GM12874 (cell line): ENCODE measurements around the gene PAPPA2.

Experiments
- TF ChIP-seq, protein P1 (sequence below): IDR thresholded peaks from 2 replicates; pipeline ENCODE4 v1.5.1; 2011; ENCODE audit warnings: low read depth, mild to moderate bottlenecking, control low read depth, low read length, moderate library complexity; ENCODE audit not compliant: insufficient read depth

The PAPPA2 gene

GRCh38 chr1:176471338-176472121 lies 8.6 kb downstream of the PAPPA2 start:
- TF ChIP-seq, protein P1, sequence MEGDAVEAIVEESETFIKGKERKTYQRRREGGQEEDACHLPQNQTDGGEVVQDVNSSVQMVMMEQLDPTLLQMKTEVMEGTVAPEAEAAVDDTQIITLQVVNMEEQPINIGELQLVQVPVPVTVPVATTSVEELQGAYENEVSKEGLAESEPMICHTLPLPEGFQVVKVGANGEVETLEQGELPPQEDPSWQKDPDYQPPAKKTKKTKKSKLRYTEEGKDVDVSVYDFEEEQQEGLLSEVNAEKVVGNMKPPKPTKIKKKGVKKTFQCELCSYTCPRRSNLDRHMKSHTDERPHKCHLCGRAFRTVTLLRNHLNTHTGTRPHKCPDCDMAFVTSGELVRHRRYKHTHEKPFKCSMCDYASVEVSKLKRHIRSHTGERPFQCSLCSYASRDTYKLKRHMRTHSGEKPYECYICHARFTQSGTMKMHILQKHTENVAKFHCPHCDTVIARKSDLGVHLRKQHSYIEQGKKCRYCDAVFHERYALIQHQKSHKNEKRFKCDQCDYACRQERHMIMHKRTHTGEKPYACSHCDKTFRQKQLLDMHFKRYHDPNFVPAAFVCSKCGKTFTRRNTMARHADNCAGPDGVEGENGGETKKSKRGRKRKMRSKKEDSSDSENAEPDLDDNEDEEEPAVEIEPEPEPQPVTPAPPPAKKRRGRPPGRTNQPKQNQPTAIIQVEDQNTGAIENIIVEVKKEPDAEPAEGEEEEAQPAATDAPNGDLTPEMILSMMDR = no peak

GRCh38 chr1:176479971-176480370 lies 17.0 kb downstream of the PAPPA2 start:
- TF ChIP-seq, protein P1 = no peak

GRCh38 chr1:176480750-176481149 lies 17.8 kb downstream of the PAPPA2 start:
- TF ChIP-seq, protein P1 = no peak

GRCh38 chr1:176485083-176485482 lies 22.1 kb downstream of the PAPPA2 start:
- TF ChIP-seq, protein P1 = no peak

DNA sequence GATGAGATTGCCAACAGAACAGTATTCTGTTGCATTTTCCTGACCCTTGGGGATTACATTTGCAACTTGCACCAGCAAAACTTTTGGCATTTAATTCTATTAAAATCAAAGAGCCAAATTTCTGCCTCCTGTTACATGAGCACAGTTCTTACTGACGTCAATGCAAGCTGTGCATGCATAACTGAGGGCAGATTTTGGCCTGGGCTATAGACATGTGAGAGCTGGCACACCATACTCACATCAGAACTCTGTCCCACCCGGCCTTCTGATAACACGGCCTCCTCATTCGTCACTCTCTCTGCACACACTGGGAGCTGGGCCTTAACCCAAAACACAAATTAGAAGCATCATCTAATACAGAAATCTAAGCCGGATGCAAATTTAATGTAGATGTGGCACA lies 31.5 kb downstream of the PAPPA2 start:
- TF ChIP-seq, protein P1 = no peak

DNA sequence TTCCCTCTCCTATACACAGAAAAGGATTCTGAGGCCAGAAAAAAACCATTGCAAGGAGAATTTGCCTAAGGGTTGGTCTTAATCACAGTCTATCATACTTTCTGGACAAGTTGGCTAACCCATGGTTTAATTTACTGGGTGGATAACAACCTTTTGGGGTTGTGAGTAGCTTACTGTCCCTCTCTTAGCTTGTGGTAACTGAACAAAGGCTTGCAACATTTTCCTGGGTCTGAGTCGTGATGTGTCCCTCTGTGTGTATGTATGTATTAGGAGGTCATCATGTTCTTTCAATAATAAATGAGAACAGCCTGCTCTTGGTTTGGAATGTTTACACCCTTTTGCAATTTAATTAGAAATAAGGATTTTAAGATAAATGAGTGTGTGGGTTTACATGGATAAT lies 36.7 kb downstream of the PAPPA2 start:
- TF ChIP-seq, protein P1 = no peak

DNA sequence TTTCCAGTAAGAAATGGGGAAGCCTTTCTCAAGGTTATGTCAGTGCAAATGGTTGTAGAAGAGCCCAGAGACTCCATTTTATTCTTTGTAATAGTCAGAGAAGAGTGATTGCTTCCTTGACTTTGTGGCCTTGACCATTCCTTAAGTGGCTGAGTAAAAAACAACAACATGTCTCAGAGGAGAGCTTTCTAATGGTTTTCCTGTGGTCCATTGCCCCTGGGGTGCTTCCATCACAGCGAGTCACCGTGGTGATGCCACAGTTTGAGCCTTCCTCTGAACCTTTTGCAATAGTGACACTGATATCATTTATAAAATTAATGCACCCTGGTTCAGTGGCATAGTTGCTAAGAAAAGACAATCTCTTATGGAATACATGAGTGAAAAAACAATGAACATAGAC lies 38.6 kb downstream of the PAPPA2 start:
- TF ChIP-seq, protein P1 = no peak
